DMS114 treated with DMSO at 0.1 percent for 48 hours (cell line): Measurements from ENCODE around the gene NKX2-1.
"Not testable (repeated sequence)": the region's sequence is repeated elsewhere in the genome, so short reads cannot be mapped to it uniquely, and the experiment has no call there.

Experiments
- DNase-seq: peaks from one replicate; lab custom pipeline; 2025; ENCODE audit not compliant: unreplicated experiment; lab: John Stamatoyannopoulos, UW

The NKX2-1 gene

GRCh38 chr14:36519431-36520321 is at the start of gene NKX2-1:
NKX2-1 (minus strand) TSS chr14:36520232; CDS start chr14:36520129, 103 bp downstream.
- DNase-seq, result no peak

- DNase-seq, result peak; percentile 12
Measured at GRCh38 chr14:36556811-36557433, 36.9 kb upstream of the NKX2-1 start.

- no peak for DNase-seq
Measured at GRCh38 chr14:36555998-36556743, 36.1 kb upstream of the NKX2-1 start.

GRCh38 chr14:36553656-36554260 is 33.7 kb upstream of the NKX2-1 start:
- peak; percentile 58 for DNase-seq

DNA sequence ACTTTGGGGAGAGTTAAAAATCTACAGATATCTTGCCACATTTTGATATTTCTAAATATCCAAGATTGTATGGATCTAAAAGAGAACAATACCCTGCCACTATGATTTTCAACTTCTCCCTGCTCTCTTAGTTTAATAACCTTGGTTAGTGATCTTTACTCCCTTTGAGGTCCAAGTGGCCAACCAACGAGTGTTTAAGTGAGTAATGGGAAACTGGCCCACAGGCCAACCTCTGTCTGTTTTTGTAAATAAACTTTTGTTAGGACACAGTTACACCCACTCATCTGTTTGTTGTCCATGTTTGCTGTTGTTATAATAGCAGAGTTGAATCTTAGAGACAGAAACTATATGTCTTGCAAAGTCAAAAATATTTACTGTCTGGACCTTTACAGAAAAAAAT is 30.9 kb upstream of the NKX2-1 start:
- no peak for DNase-seq

GRCh38 chr14:36544280-36544679 is 24.2 kb upstream of the NKX2-1 start:
- DNase-seq, result not testable (repeated sequence)

- DNase-seq, result no peak
Measured at GRCh38 chr14:36538051-36538450, 18.0 kb upstream of the NKX2-1 start.

DNA sequence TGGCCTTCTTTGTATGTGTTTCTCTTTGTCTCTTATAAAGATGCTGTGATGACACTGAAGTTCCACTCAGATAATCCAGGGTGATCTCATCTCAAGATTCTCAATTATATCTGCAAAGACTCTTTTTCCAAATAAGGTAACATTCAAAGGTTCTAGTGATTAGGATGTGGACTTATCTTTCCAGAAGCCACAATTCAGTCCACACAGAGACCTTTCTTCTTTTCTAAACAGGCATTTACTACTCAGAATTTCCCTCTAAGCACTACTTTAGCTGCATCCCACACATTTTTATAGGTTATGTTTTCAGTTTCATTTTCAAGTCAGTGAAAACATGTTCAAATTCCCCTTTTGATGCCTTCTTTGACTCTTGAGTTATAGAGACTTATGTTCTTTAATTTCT is 9.0 kb upstream of the NKX2-1 start:
- no peak for DNase-seq

GRCh38 chr14:36525746-36526099 is 5.7 kb upstream of the NKX2-1 start:
- no peak for DNase-seq

GRCh38 chr14:36524874-36525745 is 5.1 kb upstream of the NKX2-1 start:
- DNase-seq, result no peak

- no peak for DNase-seq
Measured at GRCh38 chr14:36524220-36524837, 4.3 kb upstream of the NKX2-1 start.

DNA sequence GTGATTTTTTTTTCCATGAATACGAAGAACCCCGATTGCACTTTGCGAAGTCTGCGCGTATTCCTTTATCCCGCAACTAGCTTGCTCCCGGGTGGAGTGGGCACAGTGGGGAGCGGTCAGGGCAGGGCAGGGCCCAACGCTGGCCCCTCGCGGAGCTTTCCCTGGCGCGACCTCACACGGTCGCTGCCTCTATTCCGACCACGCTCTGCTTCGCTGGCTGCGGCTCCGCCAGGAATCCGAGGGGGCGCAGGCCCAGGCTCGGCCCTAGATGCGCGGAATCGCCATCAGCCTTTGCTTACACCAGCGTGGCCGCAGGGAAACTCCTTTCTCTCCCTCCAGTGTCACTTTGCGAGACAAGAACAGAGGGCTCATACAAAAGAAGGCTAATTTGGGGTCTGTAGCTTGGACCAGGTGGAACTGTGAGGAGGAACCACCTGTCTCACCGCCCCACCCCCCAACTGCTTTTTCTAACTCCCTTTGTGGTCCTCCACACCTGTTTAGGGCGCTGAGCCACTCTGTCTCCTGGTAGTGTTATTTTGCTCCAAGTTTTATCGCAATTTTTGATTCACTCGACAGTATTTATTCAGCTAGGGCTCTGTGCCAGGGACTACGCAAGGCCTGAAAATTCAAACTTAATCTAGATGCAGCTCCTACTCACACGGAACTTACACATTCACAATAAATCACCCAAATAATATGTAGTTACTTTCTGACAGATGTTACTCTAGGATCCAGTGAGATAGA is 3.1 kb upstream of the NKX2-1 start:
- DNase-seq, result no peak

- no peak for DNase-seq
Measured at GRCh38 chr14:36522347-36522971, 2.4 kb upstream of the NKX2-1 start.

GRCh38 chr14:36521598-36522345 is 1.7 kb upstream of the NKX2-1 start:
- DNase-seq, result no peak

DNA sequence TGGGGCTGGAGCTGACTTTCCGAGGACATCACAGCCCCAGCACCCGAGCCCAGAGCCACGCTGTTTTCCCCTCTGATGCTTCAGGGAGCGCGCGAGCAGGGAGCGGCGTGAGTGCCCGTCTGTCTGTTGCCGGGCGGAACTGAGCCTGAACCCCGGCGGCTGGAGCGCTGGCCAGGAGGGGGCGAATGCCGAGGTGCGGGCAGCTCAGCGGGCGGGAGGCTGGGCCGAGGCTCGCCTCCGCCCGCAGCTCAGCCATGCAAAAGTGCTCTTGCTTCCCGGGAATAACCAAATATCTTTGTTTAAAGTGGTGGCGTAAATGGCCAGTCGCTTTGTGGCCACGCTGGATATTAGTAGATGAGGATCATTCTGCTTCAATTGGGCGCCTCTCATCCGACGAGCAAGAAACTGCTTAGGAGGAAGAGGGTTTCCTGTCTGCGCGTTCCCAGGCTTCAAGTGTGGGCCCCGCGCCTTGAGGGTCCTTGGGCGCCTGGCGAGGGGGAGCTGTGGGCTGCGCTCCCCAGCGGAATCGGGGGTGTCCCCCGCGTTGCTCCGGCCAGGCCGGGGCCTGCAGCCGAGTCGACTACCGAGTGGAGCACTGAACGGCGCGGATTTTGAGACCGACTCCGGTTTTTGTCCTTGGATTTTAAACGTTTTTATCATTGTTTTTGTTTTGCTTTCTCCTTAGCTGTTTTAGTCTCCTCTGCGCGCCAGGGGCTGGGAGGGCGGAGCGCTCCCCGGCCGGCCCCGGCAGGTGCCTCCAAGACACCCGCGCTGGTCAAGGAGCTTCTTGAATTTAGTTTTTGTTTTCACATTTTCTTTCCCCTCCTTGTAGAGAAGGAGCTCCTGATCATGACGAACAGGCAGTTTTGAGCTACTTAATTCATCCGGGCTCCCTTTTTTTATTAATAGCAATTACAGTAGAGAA is 831 bp upstream of the NKX2-1 start:
- DNase-seq, result peak; percentile 39

- no peak for DNase-seq
Measured at GRCh38 chr14:36518586-36519430, 1.2 kb downstream of the NKX2-1 start.
